Measurements from ENCODE around the gene RPRD1A.

The RPRD1A gene

DNA sequence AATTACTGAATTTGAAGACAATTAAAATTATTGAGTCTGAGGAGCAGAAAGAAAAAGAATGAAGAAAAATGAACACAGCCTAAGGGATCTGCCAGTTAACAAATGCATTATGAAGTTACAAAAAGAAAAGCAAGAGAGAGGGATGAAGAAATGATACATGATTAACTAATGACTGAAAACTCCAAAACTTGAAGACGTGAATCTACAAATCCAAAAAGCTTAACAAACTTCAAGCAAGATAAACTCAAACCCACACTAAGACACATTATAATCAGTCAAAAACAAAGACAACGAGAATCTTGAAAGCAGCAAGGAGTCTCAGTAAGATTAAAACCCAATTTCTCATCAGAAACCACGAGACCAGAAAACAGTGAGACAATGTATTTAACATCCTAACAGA, 15.6 kb downstream of the RPRD1A start:
- no peak overlapping the region for H3K4me3 ChIP-seq (ENCODE audit: low read depth, low read length)
- TF ChIP-seq POLR2A (IDR thresholded peaks at IDR 0.05; ENCODE audit: extremely low read depth, insufficient read length) (no peak), MYC (IDR thresholded peaks at IDR 0.05; ENCODE audit: low read depth, low read length) (no peak)
- TF ChIP-seq, protein P1, sequence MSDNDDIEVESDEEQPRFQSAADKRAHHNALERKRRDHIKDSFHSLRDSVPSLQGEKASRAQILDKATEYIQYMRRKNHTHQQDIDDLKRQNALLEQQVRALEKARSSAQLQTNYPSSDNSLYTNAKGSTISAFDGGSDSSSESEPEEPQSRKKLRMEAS (IDR thresholded peaks at IDR 0.05; ENCODE audit: low read depth, low read length): no peak
- no peak for DNase-seq (ENCODE audit: low read depth)

DNA sequence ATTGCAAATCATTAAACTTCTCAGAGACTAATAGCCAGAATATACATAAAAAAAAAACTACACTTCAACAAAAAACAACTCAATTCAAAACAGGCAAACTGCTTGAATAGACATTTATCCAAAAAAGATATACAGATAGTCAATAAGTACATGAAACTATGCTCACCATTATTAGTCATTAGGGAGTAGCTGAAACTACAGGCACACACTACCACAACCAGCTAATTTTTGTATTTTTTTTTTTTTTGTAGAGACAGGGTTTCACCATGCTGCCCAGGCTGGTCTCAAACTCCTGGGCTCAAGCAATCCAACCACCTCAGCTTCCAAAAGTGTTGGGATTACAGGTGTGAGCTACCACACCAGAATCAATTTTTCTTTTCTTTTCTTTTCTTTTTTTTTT, 16.9 kb downstream of the RPRD1A start:
- H3K4me3 ChIP-seq (ENCODE audit: low read depth, low read length): no peak overlapping the region
- no peak for DNase-seq (ENCODE audit: low read depth)
- no peak for TF ChIP-seq POLR2A (IDR thresholded peaks at IDR 0.05; ENCODE audit: extremely low read depth, insufficient read length)
- no peak for TF ChIP-seq MYC (IDR thresholded peaks at IDR 0.05; ENCODE audit: low read depth, low read length)
- TF ChIP-seq, protein P1 (IDR thresholded peaks at IDR 0.05; ENCODE audit: low read depth, low read length): no peak
- TF ChIP-seq, protein P2, sequence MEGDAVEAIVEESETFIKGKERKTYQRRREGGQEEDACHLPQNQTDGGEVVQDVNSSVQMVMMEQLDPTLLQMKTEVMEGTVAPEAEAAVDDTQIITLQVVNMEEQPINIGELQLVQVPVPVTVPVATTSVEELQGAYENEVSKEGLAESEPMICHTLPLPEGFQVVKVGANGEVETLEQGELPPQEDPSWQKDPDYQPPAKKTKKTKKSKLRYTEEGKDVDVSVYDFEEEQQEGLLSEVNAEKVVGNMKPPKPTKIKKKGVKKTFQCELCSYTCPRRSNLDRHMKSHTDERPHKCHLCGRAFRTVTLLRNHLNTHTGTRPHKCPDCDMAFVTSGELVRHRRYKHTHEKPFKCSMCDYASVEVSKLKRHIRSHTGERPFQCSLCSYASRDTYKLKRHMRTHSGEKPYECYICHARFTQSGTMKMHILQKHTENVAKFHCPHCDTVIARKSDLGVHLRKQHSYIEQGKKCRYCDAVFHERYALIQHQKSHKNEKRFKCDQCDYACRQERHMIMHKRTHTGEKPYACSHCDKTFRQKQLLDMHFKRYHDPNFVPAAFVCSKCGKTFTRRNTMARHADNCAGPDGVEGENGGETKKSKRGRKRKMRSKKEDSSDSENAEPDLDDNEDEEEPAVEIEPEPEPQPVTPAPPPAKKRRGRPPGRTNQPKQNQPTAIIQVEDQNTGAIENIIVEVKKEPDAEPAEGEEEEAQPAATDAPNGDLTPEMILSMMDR (IDR thresholded peaks at IDR 0.05; ENCODE audit: low read depth, low read length): no peak

GRCh38 chr18:36047521-36047920, 19.8 kb downstream of the RPRD1A start:
- TF ChIP-seq, protein P1 (IDR thresholded peaks at IDR 0.05; ENCODE audit: low read depth, low read length): no peak
- no peak for TF ChIP-seq POLR2A (IDR thresholded peaks at IDR 0.05; ENCODE audit: extremely low read depth, insufficient read length)
- TF ChIP-seq, protein P2 (IDR thresholded peaks at IDR 0.05; ENCODE audit: low read depth, low read length): no peak
- no peak for TF ChIP-seq MYC (IDR thresholded peaks at IDR 0.05; ENCODE audit: low read depth, low read length)
- DNase-seq (ENCODE audit: low read depth): no peak
- H3K4me3 ChIP-seq (ENCODE audit: low read depth, low read length): no peak overlapping the region

GRCh38 chr18:36046898-36047297, 20.5 kb downstream of the RPRD1A start:
- DNase-seq (ENCODE audit: low read depth): no peak
- TF ChIP-seq POLR2A (IDR thresholded peaks at IDR 0.05; ENCODE audit: extremely low read depth, insufficient read length) (no peak), MYC (IDR thresholded peaks at IDR 0.05; ENCODE audit: low read depth, low read length) (no peak)
- TF ChIP-seq, protein P1 (IDR thresholded peaks at IDR 0.05; ENCODE audit: low read depth, low read length): no peak
- TF ChIP-seq, protein P2 (IDR thresholded peaks at IDR 0.05; ENCODE audit: low read depth, low read length): no peak
- no peak overlapping the region for H3K4me3 ChIP-seq (ENCODE audit: low read depth, low read length)

- H3K4me3 ChIP-seq (ENCODE audit: low read depth, low read length): no peak overlapping the region
- DNase-seq (ENCODE audit: low read depth): no peak
- TF ChIP-seq, protein P1 (IDR thresholded peaks at IDR 0.05; ENCODE audit: low read depth, low read length): no peak
- TF ChIP-seq, protein P2 (IDR thresholded peaks at IDR 0.05; ENCODE audit: low read depth, low read length): no peak
- TF ChIP-seq MYC (IDR thresholded peaks at IDR 0.05; ENCODE audit: low read depth, low read length) (no peak), POLR2A (IDR thresholded peaks at IDR 0.05; ENCODE audit: extremely low read depth, insufficient read length) (no peak)
Observed at GRCh38 chr18:36045241-36045991, 21.9 kb downstream of the RPRD1A start.

DNA sequence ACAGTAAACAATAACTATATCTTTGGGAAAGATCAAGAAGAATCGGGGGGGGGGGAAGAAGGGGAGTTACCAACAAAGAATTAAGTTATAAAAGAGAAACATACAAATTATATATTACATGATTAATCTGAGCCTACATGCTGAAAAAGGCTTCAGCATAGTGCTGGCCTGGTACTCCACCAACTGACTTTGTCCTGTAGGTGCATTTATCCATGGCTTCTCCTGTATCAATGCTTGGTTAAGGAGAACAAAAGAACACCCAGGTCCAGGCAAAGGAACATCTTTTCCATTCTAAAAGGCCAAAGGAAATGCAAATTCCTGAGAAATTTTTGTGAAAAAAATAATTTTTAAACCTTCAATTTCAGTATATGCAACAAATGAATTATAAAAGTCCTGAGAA, 24.2 kb downstream of the RPRD1A start:
- no peak for DNase-seq (ENCODE audit: low read depth)
- TF ChIP-seq, protein P2 (IDR thresholded peaks at IDR 0.05; ENCODE audit: low read depth, low read length): no peak
- TF ChIP-seq, protein P1 (IDR thresholded peaks at IDR 0.05; ENCODE audit: low read depth, low read length): no peak
- TF ChIP-seq POLR2A (IDR thresholded peaks at IDR 0.05; ENCODE audit: extremely low read depth, insufficient read length): no peak
- TF ChIP-seq MYC (IDR thresholded peaks at IDR 0.05; ENCODE audit: low read depth, low read length): no peak

More for the DNA sequence above, 24.2 kb downstream of the RPRD1A start:
- no peak overlapping the region for H3K4me3 ChIP-seq (ENCODE audit: low read depth, low read length)

Data from NB4 (cell line).